Cardiac muscle cell (in vitro differentiated cells and primary cell): Measurements from ENCODE around the gene PPHLN1. TPM values are rescaled to one million over a fixed set of nuclear protein-coding genes. Genes with fewer than 3 reads are reported as not detected.

Experiments
- DNase-seq, 2 donors: peaks; one replicate each; pipeline versions ENCODE4 v3.0.0 to v3.0.0-alpha.2; 2010 to 2017; ENCODE audit warnings: low read depth in 1 of 2, low spot score in 1 of 2
- H3K27ac ChIP-seq: fragments of 200-600 bp; sonication (generic); 2 replicates; pipeline ENCODE4 v1.5.1; 2016
- H3K27me3 ChIP-seq: fragments of 200-600 bp; sonication (generic); 2 replicates; pipeline ENCODE4 v1.6.0; 2016; ENCODE audit warnings: control low read depth
- H3K36me3 ChIP-seq: fragments of 200-600 bp; sonication (generic); 2 replicates; pipeline ENCODE4 v1.5.1; 2016; ENCODE audit warnings: control low read depth
- H3K4me1 ChIP-seq: fragments of 200-600 bp; sonication (generic); 2 replicates; pipeline ENCODE4 v1.8.1; 2017; ENCODE audit warnings: low read depth, mild to moderate bottlenecking, mixed run types
- H3K4me3 ChIP-seq: fragments of 200-600 bp; sonication (generic); 2 replicates; pipeline ENCODE4 v1.5.1; 2016; ENCODE audit warnings: mild to moderate bottlenecking
- H3K9me3 ChIP-seq: fragments of 200-600 bp; sonication (generic); 2 replicates; pipeline ENCODE4 v1.5.1; 2017; ENCODE audit warnings: low read depth, mild to moderate bottlenecking, control low read depth
- polyA plus RNA-seq: library from polyadenylated mRNA; unstranded; fragments of >200 nt; fragmentation: Nextera tagmentation; extraction: Ambion mirVana; gene quantifications from 2 replicates; pipeline ENCODE4 v1.2.1, GENCODE V29; 2016
- total RNA-seq: library from RNA; depleted of rRNA; stranded (reverse); fragments of >200 nt; gene quantifications from 2 replicates; pipeline ENCODE4 v1.2.3, GENCODE V29; 2016
- TF ChIP-seq, protein P1 (sequence below): IDR thresholded peaks from 2 replicates; pipeline ENCODE4 v1.5.1; 2012; ENCODE audit warnings: low read depth, mild to moderate bottlenecking, low read length

Gene PPHLN1
- total and polyA plus RNA-seq, 2 experiments from 2014 or later, result 70.6 to 77.6 TPM

DNA sequence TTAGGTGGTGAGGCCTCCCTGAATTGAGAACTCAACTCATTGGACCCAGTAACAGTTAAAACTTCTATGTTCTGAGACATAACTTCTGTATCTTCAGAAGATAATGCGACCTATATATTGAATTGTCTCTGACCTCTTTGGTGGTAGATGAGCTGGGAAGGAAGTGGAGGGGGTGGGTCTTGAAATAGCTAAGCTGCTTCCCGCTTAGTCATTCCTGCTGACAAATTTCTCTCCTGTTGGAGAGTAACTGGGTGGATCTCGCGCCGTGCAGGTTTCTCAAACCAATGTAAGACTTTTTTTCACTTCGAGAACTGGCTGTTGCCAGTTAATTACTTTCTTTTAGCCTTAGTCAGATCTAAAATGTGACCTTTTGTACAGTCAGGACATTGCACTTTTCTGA lies 100.8 kb downstream of the PPHLN1 start:
- DNase-seq, result peak in 1 of 2 donors; percentile 73
- TF ChIP-seq, protein P1, sequence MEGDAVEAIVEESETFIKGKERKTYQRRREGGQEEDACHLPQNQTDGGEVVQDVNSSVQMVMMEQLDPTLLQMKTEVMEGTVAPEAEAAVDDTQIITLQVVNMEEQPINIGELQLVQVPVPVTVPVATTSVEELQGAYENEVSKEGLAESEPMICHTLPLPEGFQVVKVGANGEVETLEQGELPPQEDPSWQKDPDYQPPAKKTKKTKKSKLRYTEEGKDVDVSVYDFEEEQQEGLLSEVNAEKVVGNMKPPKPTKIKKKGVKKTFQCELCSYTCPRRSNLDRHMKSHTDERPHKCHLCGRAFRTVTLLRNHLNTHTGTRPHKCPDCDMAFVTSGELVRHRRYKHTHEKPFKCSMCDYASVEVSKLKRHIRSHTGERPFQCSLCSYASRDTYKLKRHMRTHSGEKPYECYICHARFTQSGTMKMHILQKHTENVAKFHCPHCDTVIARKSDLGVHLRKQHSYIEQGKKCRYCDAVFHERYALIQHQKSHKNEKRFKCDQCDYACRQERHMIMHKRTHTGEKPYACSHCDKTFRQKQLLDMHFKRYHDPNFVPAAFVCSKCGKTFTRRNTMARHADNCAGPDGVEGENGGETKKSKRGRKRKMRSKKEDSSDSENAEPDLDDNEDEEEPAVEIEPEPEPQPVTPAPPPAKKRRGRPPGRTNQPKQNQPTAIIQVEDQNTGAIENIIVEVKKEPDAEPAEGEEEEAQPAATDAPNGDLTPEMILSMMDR, result no peak

DNA sequence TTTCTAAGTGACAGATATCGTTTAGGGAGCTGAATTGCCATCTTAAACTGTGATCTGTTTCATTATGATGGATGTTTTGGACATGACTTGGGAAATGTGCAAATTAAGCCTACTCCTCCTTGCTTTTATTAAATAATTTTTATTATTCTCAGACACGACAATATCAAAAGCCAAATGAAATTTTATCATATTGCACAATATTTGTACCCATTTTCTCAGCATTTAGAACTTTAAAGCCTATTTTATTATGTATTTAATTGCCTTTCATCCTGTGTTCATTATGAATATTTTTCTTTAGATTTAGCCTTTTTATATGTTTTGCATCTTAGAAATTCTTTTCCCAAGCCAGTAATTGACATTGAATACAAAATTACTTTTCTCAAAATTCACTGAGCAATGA lies 102.9 kb downstream of the PPHLN1 start:
- TF ChIP-seq, protein P1, result no peak
- H3K27ac ChIP-seq, result no peak overlapping the region
- no peaks in the 10 kb centered on the region for H3K27me3 ChIP-seq
- no peaks in the 10 kb centered on the region for H3K9me3 ChIP-seq
- DNase-seq, result no peak
- no peaks in the 10 kb centered on the region for H3K36me3 ChIP-seq
- no peak overlapping the region for H3K4me3 ChIP-seq
- H3K4me1 ChIP-seq, result no peaks in the 10 kb centered on the region

More for the DNA sequence above, 100.8 kb downstream of the PPHLN1 start:
- no peaks in the 10 kb centered on the region for H3K27me3 ChIP-seq
- no peaks in the 10 kb centered on the region for H3K36me3 ChIP-seq
- peaks cover 6% of the 10 kb centered on the region for H3K4me1 ChIP-seq
- H3K27ac ChIP-seq, result no peak overlapping the region
- H3K9me3 ChIP-seq, result no peaks in the 10 kb centered on the region
- no peak overlapping the region for H3K4me3 ChIP-seq

DNA sequence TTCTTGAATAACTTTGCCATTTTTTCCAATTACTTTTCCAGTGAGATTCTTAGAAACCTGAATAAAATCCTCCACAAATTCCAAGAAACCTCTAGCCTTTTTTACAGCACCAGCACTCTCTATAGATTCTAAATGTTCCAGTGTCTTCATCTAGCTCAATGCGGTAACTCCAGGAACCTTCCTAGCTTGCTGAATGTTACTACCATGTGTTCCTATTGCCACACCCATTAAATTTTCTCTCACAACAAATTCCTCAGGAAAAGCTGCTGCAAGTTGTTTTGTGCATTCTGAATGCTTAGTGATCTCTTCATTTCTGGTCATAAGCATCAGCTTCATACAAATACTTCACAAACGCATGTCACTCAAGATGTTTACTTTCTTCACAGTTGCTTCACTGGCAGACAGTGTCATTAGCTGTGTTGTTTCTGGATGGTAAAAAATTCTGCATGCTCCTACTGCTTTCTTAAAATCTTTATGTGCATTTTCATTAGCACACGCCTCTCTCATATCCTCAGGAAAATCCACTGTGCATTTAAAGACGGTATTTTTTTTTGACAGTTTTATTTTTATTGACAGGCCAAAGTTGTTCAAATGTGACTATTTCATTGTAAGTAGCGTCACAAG lies 106.7 kb downstream of the PPHLN1 start:
- no peaks in the 10 kb centered on the region for H3K27me3 ChIP-seq
- H3K9me3 ChIP-seq, result no peaks in the 10 kb centered on the region
- TF ChIP-seq, protein P1, result no peak
- no peak overlapping the region for H3K27ac ChIP-seq
- no peaks in the 10 kb centered on the region for H3K36me3 ChIP-seq
- H3K4me3 ChIP-seq, result no peak overlapping the region
- no peaks in the 10 kb centered on the region for H3K4me1 ChIP-seq
- DNase-seq, result no peak

DNA sequence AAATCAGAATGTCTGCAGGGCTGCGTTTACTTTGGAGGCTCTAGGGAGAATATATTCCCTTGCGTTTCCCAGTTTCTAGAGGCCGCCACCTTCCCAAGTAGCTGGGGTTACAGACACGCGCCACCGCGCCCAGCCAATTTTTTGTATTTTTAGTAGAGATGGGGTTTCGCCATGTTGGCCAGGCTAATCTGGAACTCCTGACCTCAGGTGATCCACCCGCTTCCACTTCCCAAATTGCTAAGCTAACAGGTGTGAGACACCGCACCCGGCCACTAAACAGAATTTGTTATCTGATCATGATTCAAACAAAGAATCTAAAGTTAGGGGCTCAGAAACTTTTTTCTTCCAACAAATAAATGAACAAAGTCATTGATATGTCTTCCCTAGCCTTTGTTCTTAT lies 114.6 kb downstream of the PPHLN1 start:
- H3K27me3 ChIP-seq, result no peaks in the 10 kb centered on the region
- H3K4me3 ChIP-seq, result no peak overlapping the region
- TF ChIP-seq, protein P1, result no peak
- H3K27ac ChIP-seq, result no peak overlapping the region
- no peak for DNase-seq
- H3K4me1 ChIP-seq, result no peaks in the 10 kb centered on the region
- H3K36me3 ChIP-seq, result peaks cover 8% of the 10 kb centered on the region
- no peaks in the 10 kb centered on the region for H3K9me3 ChIP-seq

DNA sequence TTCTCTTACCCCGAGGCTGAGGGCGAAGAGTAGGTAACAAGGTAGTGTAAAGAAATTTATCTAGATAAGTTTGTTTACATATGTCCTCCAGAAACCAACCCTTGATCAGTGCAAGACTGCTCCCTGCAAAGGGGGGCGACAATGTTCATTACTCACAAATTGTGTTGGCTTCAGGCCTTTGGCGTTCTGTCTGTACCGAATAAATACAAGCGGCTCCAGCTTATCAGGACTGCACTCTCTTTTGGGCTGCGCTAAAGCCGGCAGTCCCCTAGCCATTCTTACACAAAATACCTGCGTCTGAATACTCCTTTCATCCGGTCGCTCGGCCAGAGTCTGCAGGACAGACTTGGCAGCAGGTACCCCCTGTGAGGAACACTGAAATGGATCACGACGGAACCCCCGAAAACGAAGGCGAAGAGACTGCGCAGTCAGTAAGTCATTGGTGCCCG lies 116.4 kb downstream of the PPHLN1 start:
- TF ChIP-seq, protein P1, result no peak
- H3K9me3 ChIP-seq, result no peaks in the 10 kb centered on the region
- no peak for DNase-seq
- no peak overlapping the region for H3K27ac ChIP-seq
- H3K4me3 ChIP-seq, result no peak overlapping the region
- H3K4me1 ChIP-seq, result no peaks in the 10 kb centered on the region
- peaks cover 13% of the 10 kb centered on the region for H3K36me3 ChIP-seq
- H3K27me3 ChIP-seq, result no peaks in the 10 kb centered on the region

DNA sequence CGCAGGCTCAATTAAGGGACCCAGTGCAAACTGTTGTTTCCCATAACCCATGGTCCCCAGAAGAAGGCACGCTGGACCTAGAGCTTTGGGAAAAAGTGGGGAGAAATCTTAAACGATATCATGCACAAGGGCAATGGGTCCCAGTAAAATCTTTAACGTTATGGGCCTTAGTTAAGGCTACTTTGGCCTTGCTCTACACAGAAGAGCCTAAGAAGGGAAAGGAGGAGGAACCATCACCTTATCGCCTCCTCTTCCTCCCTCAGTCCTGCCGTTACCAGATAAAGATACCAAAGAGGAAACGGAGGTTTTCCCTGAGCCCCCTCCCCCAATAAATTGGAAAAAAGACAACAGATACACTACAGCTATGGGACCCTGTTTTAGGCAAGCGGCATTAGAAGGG lies 116.9 kb downstream of the PPHLN1 start:
- Histone ChIP-seq H3K36me3 (peaks cover 15% of the 10 kb centered on the region), H3K4me3 (no peak overlapping the region), H3K4me1 (no peaks in the 10 kb centered on the region), H3K27me3 (no peaks in the 10 kb centered on the region), H3K9me3 (no peaks in the 10 kb centered on the region), H3K27ac (no peak overlapping the region)
- TF ChIP-seq, protein P1, result no peak
- no peak for DNase-seq
